Caki2 (cell line): Measurements from ENCODE around the gene LPO. TPM values are rescaled to one million over a fixed set of nuclear protein-coding genes. Genes with fewer than 3 reads are reported as not detected.

ENCODE experiments used
- DNase-seq: peaks from one replicate; pipeline ENCODE4 v3.0.0-alpha.2; 2015; ENCODE audit warnings: low read depth
- in situ Hi-C: cut with HindIII; loops from 2 replicates; pipeline ENCODE4 v1.10.0; 2016; ENCODE audit warnings: low sequenced_read_pairs, low pct_unique_long_range_greater_than_20kb, mixed read lengths
- total RNA-seq: library from RNA; depleted of rRNA; stranded (reverse); fragments of >200 nt; shearing (Covaris generic); gene quantifications from 2 replicates; pipeline ENCODE4 v1.2.3, GENCODE V29; 2014; ENCODE audit warnings: low replicate concordance

The LPO gene
- total RNA-seq, 1 experiment from 2014 or later, result not detected

DNA sequence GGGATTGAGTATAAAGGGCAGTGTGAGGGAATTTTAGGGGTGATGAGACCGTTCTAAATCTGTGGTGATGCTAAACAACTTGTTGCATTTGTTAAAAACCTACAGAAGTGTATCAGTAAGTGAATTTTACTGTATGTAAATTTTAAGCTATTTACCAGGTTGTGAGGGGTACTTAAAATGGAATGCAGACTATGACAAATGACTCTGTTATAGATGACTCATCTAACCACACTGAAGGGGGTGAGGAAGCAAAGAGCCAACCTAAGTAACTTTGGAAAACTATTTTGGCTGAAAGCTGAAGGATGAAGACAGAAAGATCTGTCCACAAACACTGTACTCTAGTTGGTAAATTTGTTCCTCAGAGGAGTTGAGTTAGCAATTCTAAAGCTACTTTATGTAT is 14.1 kb upstream of the LPO start:
- peak; percentile 16 for DNase-seq
- in situ Hi-C loops, result no loop called here

DNA sequence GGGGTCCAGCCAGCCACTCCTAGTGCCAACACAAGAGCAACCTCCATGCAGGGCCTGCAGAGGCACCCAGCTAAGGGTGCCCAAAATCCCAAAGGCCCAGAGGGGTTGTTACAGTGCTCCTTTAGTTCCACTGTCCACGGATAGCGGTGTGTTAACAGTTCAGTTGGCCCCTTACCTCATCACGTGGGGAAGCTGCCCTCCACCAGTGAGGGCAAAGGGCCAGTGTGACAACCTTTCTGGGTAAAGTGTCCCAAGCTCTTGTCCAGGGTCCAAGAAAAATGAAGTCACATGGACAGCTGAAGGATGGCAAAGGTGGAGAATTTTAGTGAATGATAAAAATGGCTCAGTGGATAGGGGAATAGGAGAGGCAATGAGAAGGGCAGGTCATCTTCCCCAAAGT is 10.7 kb upstream of the LPO start:
- in situ Hi-C loops, result no loop called here
- no peak for DNase-seq

DNA sequence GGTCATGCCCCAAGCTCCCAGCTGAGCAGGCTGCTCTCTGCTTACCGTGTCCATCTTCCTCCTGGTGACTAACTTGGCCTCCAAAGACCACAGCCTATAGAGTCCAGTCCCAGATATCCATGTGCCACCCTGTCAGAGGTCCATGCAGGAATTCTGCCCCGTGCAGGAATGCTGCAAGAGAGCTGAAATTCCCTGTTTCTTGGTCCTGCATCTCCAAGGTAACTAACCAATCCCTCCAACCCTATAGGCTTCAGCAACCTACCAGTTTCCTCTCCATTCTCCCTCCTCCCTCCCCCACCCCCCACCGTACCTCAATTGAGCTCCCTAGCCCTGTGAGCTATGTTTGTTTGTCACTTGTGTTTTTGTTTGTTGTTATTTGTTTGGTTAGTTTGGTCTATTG is 9.7 kb upstream of the LPO start:
- no peak for DNase-seq
- in situ Hi-C loops, result no loop called here

DNA sequence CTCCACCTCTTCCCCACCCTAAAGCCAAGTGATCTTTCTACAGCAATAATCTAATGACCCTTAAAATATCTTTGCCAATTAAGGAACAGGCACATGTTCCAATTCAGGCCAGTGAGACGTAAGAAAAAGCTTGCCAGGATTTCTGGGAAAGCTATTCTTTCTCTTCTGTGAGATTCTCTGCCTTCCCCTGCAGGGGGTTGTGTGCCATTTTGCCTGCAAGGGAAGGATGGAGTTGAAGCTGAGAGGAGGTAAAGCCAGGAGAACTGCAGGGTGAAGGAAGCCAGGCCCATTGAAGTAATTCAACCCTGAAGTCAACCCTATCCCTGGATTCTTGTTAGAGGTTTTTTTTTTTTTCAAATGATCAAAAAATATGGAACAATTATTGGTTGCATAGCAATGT is 9.0 kb upstream of the LPO start:
- in situ Hi-C loops, result no loop called here
- DNase-seq, result no peak

DNA sequence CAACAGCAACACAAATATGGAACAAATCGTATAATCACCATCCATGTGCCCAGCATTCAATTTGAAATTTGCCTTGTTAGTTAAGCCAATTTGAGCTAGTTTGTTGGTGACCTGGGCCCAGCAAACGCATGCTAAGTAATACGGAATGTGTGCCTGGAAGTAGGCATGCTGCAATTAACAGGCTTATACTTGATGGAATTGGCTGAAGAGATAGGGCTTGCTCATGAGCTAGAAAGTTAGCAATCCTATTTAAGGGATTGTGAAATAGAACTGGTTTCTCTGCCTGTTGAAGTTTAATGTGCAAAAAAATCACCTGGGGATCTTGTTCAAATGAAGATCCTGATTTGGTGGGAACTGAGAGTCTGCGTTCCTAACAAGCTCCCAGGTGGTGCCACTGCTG is 8.5 kb upstream of the LPO start:
- in situ Hi-C loops, result no loop called here
- no peak for DNase-seq

DNA sequence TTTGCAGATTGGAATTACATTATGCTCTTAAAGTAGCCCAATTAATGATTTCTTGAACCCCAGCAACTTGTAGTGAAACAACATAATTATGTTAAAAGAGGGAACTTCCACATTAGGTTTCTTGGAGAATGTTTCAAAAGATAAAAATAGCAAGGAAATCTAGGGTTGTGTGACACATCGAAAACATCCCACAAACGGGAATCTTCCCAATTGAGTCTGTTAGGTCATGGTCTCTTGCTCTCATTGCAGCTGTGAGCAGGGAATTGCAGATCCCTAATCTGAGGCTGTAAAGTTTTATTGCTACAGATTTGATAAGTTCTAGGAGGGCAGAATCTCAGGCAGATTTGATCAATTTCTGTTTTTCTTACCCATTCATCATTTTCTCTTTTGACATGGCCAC is 6.7 kb upstream of the LPO start:
- in situ Hi-C loops, result no loop called here
- no peak for DNase-seq

DNA sequence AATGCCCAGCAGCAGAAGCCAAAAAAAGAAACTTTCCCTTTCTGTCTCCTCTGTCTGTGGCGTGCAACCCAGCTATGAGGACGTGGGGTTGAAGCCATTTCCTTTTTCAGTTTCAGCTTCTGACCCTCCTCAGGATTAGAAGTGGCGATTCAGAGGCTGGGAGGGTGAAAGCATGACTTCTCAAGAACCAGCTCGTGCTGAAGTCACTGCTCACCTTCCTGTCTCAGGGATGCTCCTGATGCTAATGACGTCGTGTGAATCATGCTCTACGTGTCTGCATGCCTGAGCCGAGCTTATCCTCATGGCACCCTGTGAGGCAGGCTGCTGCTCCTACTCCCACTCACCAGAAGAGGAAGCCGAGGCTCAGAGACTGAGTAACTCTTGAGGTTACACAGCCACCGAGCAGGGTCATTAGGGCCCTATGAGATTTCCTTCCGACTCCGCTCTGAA is 5.7 kb upstream of the LPO start:
- peak; percentile 10 for DNase-seq
- in situ Hi-C loops, result no loop called here

DNA sequence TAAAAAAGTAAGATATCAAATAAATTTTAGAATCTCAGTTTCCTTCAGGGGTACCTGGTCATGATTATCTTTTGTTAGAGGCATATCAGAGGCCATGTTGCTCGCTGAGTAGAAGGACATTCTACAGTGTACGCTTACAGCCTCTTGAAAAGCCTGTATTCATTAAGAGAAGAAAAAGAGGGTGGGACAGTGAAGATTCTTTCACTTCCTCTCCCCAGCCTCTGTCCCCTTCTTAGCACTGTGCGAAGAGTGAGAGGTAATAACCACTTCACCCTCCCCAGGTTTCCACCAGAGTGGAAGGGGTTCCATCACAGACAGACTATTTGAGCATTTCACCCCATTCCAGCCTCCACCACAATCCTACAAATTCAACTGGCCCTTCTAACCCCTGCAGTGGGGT is 4.8 kb upstream of the LPO start:
- no peak for DNase-seq
- in situ Hi-C loops, result no loop called here

DNA sequence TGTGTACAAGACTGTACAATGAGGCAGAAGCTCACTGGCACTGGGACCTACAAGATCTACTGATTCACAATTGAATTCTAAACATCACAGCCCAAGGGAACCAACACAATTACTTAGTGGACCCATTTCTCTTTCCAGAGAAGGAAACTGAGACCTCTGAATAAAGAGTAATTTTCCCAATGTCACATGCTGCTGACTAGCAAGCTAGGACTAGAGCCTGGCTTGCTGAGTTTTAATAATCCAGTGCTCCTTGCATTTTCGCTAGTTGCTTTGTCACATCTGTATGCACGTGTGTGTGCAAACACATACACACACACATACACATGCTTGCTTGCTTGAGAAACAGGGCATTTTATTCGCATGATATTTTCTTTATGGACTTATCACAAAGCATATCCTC is 3.9 kb upstream of the LPO start:
- DNase-seq, result no peak
- in situ Hi-C loops, result no loop called here

DNA sequence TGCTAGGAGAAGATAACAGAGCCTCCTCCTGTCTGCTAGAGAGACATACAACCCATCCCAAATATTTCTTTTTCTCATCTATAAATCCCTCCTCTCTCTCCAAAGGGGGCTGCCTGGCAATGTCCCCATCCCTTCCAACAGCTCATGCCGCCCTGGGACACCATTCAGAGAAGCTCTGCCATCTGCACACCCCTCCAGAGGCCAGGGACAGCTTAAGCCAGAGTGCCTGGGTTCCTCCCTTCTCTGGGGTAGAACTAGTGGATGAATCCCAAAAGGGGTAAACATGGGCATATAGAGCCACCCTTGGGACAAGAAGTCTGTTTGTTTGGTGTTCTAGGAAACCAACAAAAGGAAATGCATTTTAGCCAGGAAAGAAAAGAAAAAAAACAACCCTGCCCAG is 2.6 kb upstream of the LPO start:
- DNase-seq, result no peak
- in situ Hi-C loops, result no loop called here

DNA sequence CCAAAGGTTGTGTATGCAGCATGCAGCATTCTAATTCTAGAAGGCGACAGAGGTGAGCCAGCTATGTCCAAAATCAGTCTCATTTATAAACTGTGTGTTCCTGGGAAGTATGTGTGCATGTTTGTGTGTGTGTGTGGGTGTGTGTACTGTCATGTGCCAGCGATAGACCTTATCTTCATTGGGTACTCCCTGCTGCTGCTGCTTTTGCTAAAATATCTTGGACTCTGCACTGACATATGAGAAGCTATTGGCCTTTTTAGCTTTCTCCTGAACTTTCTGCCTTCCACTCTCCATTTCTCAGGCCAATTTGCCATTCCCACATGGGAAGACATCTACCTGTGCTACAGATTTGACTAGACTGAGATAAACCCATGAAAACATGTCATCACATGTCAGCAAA is 2.0 kb upstream of the LPO start:
- in situ Hi-C loops, result no loop called here
- no peak for DNase-seq

DNA sequence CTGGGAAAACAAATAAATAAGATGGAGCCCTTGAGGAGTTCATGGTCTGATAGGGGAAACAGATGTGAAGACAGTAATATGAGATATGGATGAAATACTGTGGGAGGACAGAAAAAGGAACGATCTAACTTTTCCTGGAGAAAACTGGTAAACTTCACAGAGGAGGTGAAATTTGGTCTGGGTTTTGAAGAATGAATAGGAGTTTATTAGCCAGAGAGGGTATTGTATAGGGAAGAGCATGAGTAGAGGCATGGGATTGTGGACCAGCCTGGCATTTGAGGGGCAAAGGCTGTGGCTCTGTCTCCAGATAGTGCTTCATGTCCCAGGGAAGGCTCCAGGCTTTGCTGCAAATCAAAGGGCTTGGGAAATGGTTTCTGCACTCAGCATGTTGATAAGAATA is 1.6 kb downstream of the LPO start:
- in situ Hi-C loops, result no loop called here
- DNase-seq, result no peak

DNA sequence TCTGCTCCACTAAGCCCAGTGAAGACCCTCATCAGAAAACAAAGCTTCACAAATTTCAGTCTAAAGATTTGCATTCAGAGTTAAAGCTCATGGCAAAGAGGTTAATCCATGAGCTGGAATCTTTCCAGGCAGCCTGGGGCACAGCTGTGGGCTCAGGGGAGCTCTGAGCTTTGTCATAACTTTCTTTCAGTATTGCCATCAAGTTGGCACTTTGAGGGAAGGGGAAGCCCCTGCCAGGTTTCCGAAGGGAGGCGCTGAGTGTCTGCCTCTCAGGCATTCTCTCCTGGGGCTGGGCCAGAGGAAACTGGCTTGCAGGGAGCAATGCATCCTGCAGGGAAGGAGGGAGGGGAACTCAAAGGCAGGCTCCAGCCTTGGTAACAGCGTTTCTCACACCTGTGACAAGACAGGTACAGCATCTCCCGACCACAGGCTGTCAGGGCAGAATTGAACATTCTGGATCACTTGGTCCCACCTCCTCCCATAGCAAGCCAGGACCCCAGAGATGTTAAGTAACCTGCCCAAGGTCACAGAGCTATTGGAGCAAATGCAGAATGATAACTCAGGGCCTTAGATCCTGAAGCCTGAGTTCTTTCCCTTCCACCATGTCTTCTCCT is 3.9 kb downstream of the LPO start:
- no peak for DNase-seq

DNA sequence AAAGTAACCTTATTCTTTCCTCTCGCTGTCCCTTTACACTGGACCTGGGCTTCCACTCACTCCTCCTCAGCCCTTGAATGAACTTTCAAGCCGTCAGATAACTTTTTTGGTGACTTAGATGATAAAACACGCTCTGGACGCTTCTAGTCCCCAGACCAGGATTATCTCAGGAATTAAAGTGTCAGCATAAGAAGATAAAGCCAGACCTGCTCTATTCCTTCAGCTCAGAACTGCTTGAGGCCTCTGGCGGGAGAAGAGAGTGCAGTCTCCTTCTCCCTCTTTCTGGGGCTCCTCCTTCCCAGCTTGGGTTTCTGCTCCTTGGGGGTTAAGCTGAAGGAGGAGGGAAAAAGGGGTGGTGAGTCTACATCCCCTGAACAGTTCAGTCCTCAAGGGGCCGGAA is 6.6 kb downstream of the LPO start:
- DNase-seq, result no peak
- in situ Hi-C loops, result no loop called here

More for the DNA sequence above, 3.9 kb downstream of the LPO start:
- in situ Hi-C loops, result no loop called here

DNA sequence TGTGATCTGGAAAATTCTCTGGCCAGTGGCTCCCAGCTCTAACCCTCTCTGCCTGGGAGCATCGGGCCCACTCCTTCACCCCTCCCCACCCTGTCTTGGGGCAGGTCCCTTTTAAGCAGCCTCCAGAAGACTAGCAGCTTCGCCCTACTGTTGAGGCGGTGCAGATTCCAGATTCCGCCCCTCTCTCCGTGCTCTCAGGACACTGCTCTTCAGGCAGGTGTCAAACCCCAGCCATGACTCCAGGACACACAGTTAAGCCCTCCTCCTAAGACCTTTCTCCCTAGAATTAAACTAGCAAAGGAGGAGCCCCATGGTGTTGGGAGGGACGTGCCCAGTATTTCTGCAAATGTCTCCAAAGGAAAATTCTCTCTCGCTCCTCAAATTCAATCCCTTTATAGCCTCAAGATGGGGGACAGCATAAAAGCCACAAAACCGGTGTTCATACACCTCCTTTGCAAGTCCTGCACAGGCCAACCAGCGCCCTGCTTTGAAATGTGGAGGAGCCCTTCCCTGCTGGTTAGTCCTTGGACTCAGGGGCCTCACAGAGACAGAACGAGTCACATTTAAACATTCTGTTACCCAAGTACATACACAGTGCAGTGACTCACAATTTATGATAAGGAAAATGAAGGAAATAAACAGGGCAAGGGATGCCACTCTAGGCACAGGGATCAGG is 7.2 kb downstream of the LPO start:
- in situ Hi-C loops, result no loop called here
- DNase-seq, result no peak

DNA sequence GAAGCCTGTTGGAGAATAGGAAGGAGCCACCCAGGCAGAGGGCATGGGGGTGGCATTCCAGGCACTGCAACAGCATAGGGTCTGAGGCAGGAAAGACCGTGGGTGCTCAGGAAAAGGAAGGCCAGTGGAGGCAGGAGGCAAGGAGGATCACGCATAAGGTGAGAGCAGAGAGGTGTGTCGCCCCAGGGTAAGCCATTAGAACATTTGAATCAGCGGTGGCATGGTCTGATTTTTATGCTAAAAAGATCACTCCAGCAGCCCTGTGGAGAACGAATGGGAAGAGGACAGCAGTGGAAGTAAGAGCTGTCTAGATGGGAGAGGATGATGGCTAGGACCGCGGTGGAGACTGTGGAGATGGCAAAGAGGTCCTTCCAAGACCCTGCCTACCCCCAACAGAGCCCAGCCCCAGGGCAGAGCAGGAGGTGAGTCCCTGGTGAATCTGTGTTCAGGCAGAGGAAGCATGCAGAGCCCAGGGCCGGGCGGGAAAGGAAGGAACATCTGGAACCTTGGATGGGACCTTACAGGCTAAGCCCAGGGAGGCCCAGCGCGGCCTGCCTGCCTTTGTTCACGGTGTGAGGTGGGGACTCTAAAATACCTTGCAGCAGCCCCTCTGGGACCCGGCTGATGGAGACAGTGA is 7.8 kb downstream of the LPO start:
- no peak for DNase-seq
- in situ Hi-C loops, result no loop called here

DNA sequence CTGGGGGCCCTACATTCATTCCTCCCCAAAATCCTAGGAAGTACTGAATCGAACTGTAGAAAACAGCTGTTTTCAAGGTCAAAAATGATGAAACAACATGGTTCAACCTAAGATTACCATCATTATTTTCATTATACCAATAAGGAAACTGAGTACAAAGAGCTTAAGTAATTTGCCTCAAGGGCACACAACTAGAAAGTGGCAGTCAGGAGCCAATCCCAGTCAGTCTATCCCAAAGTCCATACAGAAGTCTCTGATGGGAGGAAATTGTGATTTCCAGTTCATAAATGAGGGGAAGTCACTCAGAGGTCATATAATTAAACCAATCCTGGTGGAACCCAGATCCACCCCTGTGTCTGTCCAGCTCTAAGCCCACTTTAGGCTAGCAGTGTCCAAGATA is 8.4 kb downstream of the LPO start:
- in situ Hi-C loops, result no loop called here
- DNase-seq, result no peak

DNA sequence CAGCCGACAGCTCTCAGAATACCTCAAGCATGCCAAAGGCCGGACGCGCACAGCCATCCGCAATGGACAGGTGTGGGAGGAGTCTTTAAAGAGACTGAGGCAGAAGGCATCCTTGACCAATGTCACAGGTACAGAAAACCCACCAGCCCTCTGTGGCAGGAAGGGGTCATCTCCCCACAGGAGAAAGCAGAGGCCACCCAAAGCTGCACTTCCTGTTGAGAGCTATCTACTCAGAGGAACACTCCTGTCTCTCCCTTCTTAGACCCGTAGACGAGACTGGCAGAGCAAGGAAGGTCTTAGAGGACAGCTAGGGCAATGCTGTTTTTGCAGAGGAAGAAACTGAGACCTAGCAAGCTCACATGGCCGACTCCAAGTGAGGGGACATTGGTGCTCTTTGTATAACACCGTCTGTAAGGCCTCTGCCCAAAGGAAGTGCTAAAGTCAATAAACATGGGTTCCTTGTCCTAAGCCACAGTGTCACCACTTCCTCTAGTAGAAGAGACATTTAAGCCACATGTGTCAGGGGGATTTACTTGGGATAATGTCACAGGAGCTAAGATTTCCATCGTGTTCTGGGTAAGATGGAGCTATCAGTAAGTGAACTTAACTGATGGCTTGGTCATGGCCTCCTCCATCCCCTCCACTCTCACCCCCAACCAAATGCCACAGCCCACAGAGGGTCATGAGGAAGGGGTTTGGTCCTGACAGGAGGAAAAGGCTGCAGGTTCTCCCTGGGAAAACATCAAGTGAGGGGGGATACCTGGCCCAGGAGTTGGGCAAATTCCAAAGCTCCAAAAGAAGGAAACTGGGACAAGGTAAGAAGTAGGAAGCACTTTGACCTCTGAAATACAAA is 9.4 kb downstream of the LPO start:
- no peak for DNase-seq
- in situ Hi-C loops, result no loop called here

DNA sequence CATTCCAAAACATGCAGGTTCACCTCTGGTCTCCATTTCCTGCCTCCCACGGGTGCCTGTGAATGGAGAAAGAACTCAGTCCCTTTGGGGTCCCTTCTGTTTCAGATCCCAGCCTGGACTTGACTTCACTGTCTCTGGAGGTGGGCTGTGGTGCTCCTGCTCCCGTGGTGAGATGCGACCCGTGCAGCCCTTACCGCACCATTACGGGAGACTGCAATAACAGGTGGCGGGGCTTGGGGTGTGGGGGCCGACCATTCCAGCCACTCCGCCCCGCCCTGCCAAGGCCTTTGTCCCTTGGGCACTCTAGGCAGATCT is 10.5 kb downstream of the LPO start:
- no peak for DNase-seq
- in situ Hi-C loops, result no loop called here
